ENCODE results near the gene C1QTNF9B.
"Not testable (repeated sequence)": the region's sequence is repeated elsewhere in the genome, so short reads cannot be mapped to it uniquely, and the experiment has no call there.

The C1QTNF9B gene

DNA sequence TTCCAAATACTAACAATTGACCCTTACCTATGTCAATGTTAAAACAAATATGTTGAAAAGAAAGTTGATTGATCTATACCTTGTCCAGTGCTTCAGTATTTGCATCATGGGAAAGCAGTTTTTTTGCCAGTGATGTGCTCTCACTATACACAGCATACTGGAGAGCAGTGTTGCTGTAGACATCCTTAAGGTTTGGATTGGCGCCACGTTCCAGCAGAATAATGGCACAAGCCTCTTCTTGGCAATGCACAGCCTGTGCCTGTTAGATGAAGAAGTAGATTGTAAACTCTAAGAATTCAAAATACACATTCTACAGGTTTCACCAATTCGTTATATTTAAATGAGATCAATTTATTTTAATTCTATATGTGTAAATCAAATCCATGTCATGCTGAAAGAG is 43.9 kb upstream of the C1QTNF9B start:
- Histone ChIP-seq H4K20me1 (ENCODE audit: insufficient read depth, low read length) (no peaks in the 10 kb centered on the region), H3K4me1 (ENCODE audit: insufficient read depth, low read length) (no peaks in the 10 kb centered on the region), H3K36me3 (ENCODE audit: insufficient read depth, low read length) (no peaks in the 10 kb centered on the region), H3K9me3 (ENCODE audit: insufficient read depth, low read length, severe bottlenecking) (no peaks in the 10 kb centered on the region), H3K79me2 (ENCODE audit: insufficient read depth, low read length) (no peaks in the 10 kb centered on the region), H2AFZ (ENCODE audit: low read depth, low read length) (no peak overlapping the region), H3K27me3 (ENCODE audit: insufficient read depth, low read length, poor library complexity) (no peaks in the 10 kb centered on the region), H3K4me3 (ENCODE audit: low read depth in 1 of 2, low read length in 2 of 2) (no peak overlapping the region), H3K9ac (ENCODE audit: low read depth, low read length) (no peak overlapping the region), H3K4me2 (ENCODE audit: insufficient read depth, low read length) (no peak overlapping the region), H3K27ac (ENCODE audit: low read length) (no peak overlapping the region)
- DNase-seq (no peak), ATAC-seq (ENCODE audit: insufficient read depth, low read depth) (no peak)
- TF ChIP-seq EZH2 (IDR thresholded peaks at IDR 0.05; ENCODE audit: borderline replicate concordance, low read depth, low read length, severe bottlenecking): no peak

- H2AFZ ChIP-seq (ENCODE audit: low read depth, low read length); H3K4me3 ChIP-seq (ENCODE audit: low read depth in 1 of 2, low read length in 2 of 2); H3K27ac ChIP-seq (ENCODE audit: low read length); H3K9me3 ChIP-seq (ENCODE audit: insufficient read depth, low read length, severe bottlenecking); ATAC-seq (ENCODE audit: insufficient read depth, low read depth); H4K20me1 ChIP-seq (ENCODE audit: insufficient read depth, low read length); H3K79me2 ChIP-seq (ENCODE audit: insufficient read depth, low read length); DNase-seq; H3K4me2 ChIP-seq (ENCODE audit: insufficient read depth, low read length); H3K4me1 ChIP-seq (ENCODE audit: insufficient read depth, low read length); H3K27me3 ChIP-seq (ENCODE audit: insufficient read depth, low read length, poor library complexity); H3K9ac ChIP-seq (ENCODE audit: low read depth, low read length); H3K36me3 ChIP-seq (ENCODE audit: insufficient read depth, low read length): not testable (repeated sequence)
Measured at GRCh38 chr13:23939666-23940065, 42.4 kb upstream of the C1QTNF9B start.

GRCh38 chr13:23934520-23934919 is 37.2 kb upstream of the C1QTNF9B start:
- ATAC-seq (ENCODE audit: insufficient read depth, low read depth) (no peak), DNase-seq (no peak)
- Histone ChIP-seq H3K27me3 (ENCODE audit: insufficient read depth, low read length, poor library complexity) (peaks cover 4% of the 10 kb centered on the region), H3K36me3 (ENCODE audit: insufficient read depth, low read length) (no peaks in the 10 kb centered on the region), H3K4me2 (ENCODE audit: insufficient read depth, low read length) (no peak overlapping the region), H3K4me1 (ENCODE audit: insufficient read depth, low read length) (no peaks in the 10 kb centered on the region), H3K4me3 (ENCODE audit: low read depth in 1 of 2, low read length in 2 of 2) (no peak overlapping the region), H4K20me1 (ENCODE audit: insufficient read depth, low read length) (no peaks in the 10 kb centered on the region), H2AFZ (ENCODE audit: low read depth, low read length) (no peak overlapping the region), H3K9me3 (ENCODE audit: insufficient read depth, low read length, severe bottlenecking) (no peaks in the 10 kb centered on the region), H3K27ac (ENCODE audit: low read length) (no peak overlapping the region), H3K9ac (ENCODE audit: low read depth, low read length) (no peak overlapping the region), H3K79me2 (ENCODE audit: insufficient read depth, low read length) (no peaks in the 10 kb centered on the region)
- TF ChIP-seq, protein P1, sequence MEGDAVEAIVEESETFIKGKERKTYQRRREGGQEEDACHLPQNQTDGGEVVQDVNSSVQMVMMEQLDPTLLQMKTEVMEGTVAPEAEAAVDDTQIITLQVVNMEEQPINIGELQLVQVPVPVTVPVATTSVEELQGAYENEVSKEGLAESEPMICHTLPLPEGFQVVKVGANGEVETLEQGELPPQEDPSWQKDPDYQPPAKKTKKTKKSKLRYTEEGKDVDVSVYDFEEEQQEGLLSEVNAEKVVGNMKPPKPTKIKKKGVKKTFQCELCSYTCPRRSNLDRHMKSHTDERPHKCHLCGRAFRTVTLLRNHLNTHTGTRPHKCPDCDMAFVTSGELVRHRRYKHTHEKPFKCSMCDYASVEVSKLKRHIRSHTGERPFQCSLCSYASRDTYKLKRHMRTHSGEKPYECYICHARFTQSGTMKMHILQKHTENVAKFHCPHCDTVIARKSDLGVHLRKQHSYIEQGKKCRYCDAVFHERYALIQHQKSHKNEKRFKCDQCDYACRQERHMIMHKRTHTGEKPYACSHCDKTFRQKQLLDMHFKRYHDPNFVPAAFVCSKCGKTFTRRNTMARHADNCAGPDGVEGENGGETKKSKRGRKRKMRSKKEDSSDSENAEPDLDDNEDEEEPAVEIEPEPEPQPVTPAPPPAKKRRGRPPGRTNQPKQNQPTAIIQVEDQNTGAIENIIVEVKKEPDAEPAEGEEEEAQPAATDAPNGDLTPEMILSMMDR (IDR thresholded peaks at IDR 0.05; ENCODE audit: borderline replicate concordance, extremely low read depth, low read length, poor library complexity, severe bottlenecking): no peak
- TF ChIP-seq EZH2 (IDR thresholded peaks at IDR 0.05; ENCODE audit: borderline replicate concordance, low read depth, low read length, severe bottlenecking): no peak

DNA sequence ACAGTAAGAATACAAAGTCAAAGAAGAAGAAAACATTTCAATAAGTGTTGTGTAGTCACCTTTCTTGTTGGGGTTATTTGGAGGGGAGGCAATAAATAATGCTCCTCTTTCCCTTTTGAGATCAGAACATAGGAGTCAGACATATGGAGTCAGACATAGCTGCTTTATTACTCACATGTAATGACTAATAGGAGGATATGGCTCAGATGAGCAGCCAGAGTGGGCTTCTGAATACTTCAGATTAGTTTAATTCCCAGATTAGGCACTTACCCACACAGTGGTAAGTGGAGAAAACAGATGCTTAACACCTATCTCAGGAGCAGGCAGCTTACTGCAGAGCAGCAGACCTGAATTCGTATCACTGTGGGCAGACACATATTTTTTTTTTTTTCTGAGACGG is 31.7 kb upstream of the C1QTNF9B start:
- Histone ChIP-seq H2AFZ (ENCODE audit: low read depth, low read length) (no peak overlapping the region), H3K9me3 (ENCODE audit: insufficient read depth, low read length, severe bottlenecking) (no peaks in the 10 kb centered on the region), H3K4me3 (ENCODE audit: low read depth in 1 of 2, low read length in 2 of 2) (no peak overlapping the region), H3K4me1 (ENCODE audit: insufficient read depth, low read length) (no peaks in the 10 kb centered on the region), H3K27me3 (ENCODE audit: insufficient read depth, low read length, poor library complexity) (peaks cover 16% of the 10 kb centered on the region), H3K9ac (ENCODE audit: low read depth, low read length) (no peak overlapping the region), H3K79me2 (ENCODE audit: insufficient read depth, low read length) (no peaks in the 10 kb centered on the region), H3K36me3 (ENCODE audit: insufficient read depth, low read length) (no peaks in the 10 kb centered on the region), H4K20me1 (ENCODE audit: insufficient read depth, low read length) (no peaks in the 10 kb centered on the region), H3K27ac (ENCODE audit: low read length) (no peak overlapping the region), H3K4me2 (ENCODE audit: insufficient read depth, low read length) (no peak overlapping the region)
- no peak for ATAC-seq (ENCODE audit: insufficient read depth, low read depth)
- no peak for TF ChIP-seq EZH2 (IDR thresholded peaks at IDR 0.05; ENCODE audit: borderline replicate concordance, low read depth, low read length, severe bottlenecking)
- TF ChIP-seq, protein P1 (IDR thresholded peaks at IDR 0.05; ENCODE audit: borderline replicate concordance, extremely low read depth, low read length, poor library complexity, severe bottlenecking): no peak
- no peak for DNase-seq

Data from DND-41 (cell line).